HepG2 (cell line): ENCODE measurements around the gene DENND4A. TPM values are rescaled to one million over a fixed set of nuclear protein-coding genes. Genes with fewer than 3 reads are reported as not detected.
A peak's percentile ranks its signal among the peaks of the same experiment; 100 is the strongest.

Source experiments
- ARHGAP35 ChIP-seq: sonication (generic); formaldehyde crosslinking; IDR thresholded peaks from 2 replicates; pipeline ENCODE4 v1.9.0; 2022; ENCODE audit warnings: mild to moderate bottlenecking, inconsistent platforms, moderate library complexity, missing genetic modification reagents, borderline replicate concordance
- NCOA5 ChIP-seq: sonication (generic); formaldehyde crosslinking; IDR thresholded peaks from 2 replicates; pipeline ENCODE4 v1.4.0; 2020; ENCODE audit warnings: missing genetic modification reagents
- PHB2 ChIP-seq: fragments of 450-650 bp; IDR thresholded peaks from 2 replicates; pipeline ENCODE4 v1.6.1; 2018; ENCODE audit not compliant: partially characterized antibody
- PRDM10 ChIP-seq: sonication (generic); formaldehyde crosslinking; IDR thresholded peaks from 2 replicates; pipeline ENCODE4 v1.4.0; 2020; ENCODE audit warnings: low read depth, missing genetic modification reagents
- RBAK ChIP-seq: sonication (generic); formaldehyde crosslinking; IDR thresholded peaks from 2 replicates; pipeline ENCODE4 v1.5.1; 2020; ENCODE audit warnings: mild to moderate bottlenecking, missing genetic modification reagents
- SP140L ChIP-seq: sonication (generic); formaldehyde crosslinking; IDR thresholded peaks from 2 replicates; pipeline ENCODE4 v1.4.0; 2020; ENCODE audit warnings: missing genetic modification reagents, borderline replicate concordance
- YEATS4 ChIP-seq: sonication (generic); formaldehyde crosslinking; IDR thresholded peaks from 2 replicates; pipeline ENCODE4 v1.4.0; 2020; ENCODE audit warnings: missing genetic modification reagents, borderline replicate concordance
- ZNF256 ChIP-seq: sonication (generic); formaldehyde crosslinking; conservative IDR thresholded peaks from 2 replicates; pipeline ENCODE4 v1.4.0; 2020; ENCODE audit warnings: missing genetic modification reagents
- ZNF292 ChIP-seq: sonication (generic); formaldehyde crosslinking; IDR thresholded peaks from 2 replicates; pipeline ENCODE4 v1.8.1; 2022; ENCODE audit warnings: mild to moderate bottlenecking, low read depth, missing genetic modification reagents, borderline replicate concordance
- ZNF512B ChIP-seq: sonication (generic); formaldehyde crosslinking; IDR thresholded peaks from 2 replicates; pipeline ENCODE4 v1.5.1; 2020; ENCODE audit warnings: missing genetic modification reagents, mild to moderate bottlenecking, borderline replicate concordance
- ZNF629 ChIP-seq: sonication (generic); formaldehyde crosslinking; conservative IDR thresholded peaks from 2 replicates; pipeline ENCODE4 v1.5.0; 2020; ENCODE audit warnings: missing genetic modification reagents
- ZNF674 ChIP-seq: sonication (generic); formaldehyde crosslinking; IDR thresholded peaks from 2 replicates; pipeline ENCODE4 v1.5.0; 2020; ENCODE audit warnings: low read depth, mild to moderate bottlenecking, missing genetic modification reagents
- polyA plus RNA-seq, 8 experiments: library from polyadenylated mRNA; depleted of rRNA in 3 of 8; stranded (reverse) in 7 of 8; unstranded in 1 of 8; fragments of >200 nt; fragmentation: Illumina TruSeq in 4 of 8; extraction: Trizol in 4 of 8; gene quantifications; 2 replicates each; pipeline versions ENCODE4 v1.2.1 to v1.2.3, GENCODE V29; 2011 to 2016; ENCODE audit warnings: low read depth in 4 of 8, missing spikeins in 1 of 8, mixed read lengths in 1 of 8; ENCODE audit not compliant: insufficient read depth in 1 of 8
- total RNA-seq, 5 experiments: library from RNA; depleted of rRNA; stranded (reverse); fragments of >200 nt; fragmentation: Illumina TruSeq; extraction: Trizol; gene quantifications; 2 replicates each; pipeline ENCODE4 v1.2.3, GENCODE V29; 2016; ENCODE audit warnings: low read depth in 1 of 5
- TF ChIP-seq, protein P1 (sequence below): sonication (generic); formaldehyde crosslinking; IDR thresholded peaks from 2 replicates; pipeline ENCODE4 v1.8.0; 2023; ENCODE audit warnings: mild to moderate bottlenecking, missing genetic modification reagents
- TF ChIP-seq, protein P2 (sequence below), 2 experiments: IDR thresholded peaks; 2 replicates each; pipeline ENCODE4 v1.6.1; 2011 to 2012; ENCODE audit warnings: low read length in 2 of 2, borderline replicate concordance in 1 of 2, low read depth in 1 of 2, mild to moderate bottlenecking in 1 of 2, moderate library complexity in 1 of 2

Gene DENND4A
- total and polyA plus RNA-seq, 2 of the 13 experiments (the other 11 are each of a cell fraction or from before 2014, with no cell fraction given), result 13.2 to 18.6 TPM

GRCh38 chr15:65832549-65833364 lies 40.7 kb upstream of the DENND4A start (continued):
- no peak; the same call in 1 of the 2 replicates for TF ChIP-seq SP140L (CRISPR knock-in tag)
- TF ChIP-seq ZNF512B (CRISPR knock-in tag), result no peak
- TF ChIP-seq YEATS4, result peak; percentile 50; the same call in 1 of the 2 replicates
- TF ChIP-seq ZNF256 (CRISPR knock-in tag), result no peak; the same call in 1 of the 2 replicates
- TF ChIP-seq, protein P1, sequence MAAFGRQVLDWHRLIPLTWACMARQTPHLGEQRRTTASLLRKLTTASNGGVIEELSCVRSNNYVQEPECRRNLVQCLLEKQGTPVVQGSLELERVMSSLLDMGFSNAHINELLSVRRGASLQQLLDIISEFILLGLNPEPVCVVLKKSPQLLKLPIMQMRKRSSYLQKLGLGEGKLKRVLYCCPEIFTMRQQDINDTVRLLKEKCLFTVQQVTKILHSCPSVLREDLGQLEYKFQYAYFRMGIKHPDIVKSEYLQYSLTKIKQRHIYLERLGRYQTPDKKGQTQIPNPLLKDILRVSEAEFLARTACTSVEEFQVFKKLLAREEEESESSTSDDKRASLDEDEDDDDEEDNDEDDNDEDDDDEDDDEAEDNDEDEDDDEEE (CRISPR knock-in tag), result peak; percentile 59; the same call in 1 of the 2 replicates
- TF ChIP-seq, protein P2, sequence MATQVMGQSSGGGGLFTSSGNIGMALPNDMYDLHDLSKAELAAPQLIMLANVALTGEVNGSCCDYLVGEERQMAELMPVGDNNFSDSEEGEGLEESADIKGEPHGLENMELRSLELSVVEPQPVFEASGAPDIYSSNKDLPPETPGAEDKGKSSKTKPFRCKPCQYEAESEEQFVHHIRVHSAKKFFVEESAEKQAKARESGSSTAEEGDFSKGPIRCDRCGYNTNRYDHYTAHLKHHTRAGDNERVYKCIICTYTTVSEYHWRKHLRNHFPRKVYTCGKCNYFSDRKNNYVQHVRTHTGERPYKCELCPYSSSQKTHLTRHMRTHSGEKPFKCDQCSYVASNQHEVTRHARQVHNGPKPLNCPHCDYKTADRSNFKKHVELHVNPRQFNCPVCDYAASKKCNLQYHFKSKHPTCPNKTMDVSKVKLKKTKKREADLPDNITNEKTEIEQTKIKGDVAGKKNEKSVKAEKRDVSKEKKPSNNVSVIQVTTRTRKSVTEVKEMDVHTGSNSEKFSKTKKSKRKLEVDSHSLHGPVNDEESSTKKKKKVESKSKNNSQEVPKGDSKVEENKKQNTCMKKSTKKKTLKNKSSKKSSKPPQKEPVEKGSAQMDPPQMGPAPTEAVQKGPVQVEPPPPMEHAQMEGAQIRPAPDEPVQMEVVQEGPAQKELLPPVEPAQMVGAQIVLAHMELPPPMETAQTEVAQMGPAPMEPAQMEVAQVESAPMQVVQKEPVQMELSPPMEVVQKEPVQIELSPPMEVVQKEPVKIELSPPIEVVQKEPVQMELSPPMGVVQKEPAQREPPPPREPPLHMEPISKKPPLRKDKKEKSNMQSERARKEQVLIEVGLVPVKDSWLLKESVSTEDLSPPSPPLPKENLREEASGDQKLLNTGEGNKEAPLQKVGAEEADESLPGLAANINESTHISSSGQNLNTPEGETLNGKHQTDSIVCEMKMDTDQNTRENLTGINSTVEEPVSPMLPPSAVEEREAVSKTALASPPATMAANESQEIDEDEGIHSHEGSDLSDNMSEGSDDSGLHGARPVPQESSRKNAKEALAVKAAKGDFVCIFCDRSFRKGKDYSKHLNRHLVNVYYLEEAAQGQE (IDR thresholded peaks at IDR 0.05; ENCODE audit: borderline replicate concordance in 1 of 2, low read depth in 1 of 2, low read length in 2 of 2), result peak in 1 of 2 experiments; percentile 56; a peak in 1 of 4 replicates
- TF ChIP-seq ZNF292 (CRISPR knock-in tag), result peak; percentile 58; the same call in 1 of the 2 replicates
- no peak for TF ChIP-seq RBAK (CRISPR knock-in tag)
- TF ChIP-seq PRDM10 (CRISPR knock-in tag), result peak; percentile 87
- TF ChIP-seq ARHGAP35, result 0 out of 2 replicates have a peak, but pooled peaks have one; percentile 45
- no peak for TF ChIP-seq ZNF674 (CRISPR knock-in tag)
- no peak for TF ChIP-seq NCOA5
- no peak for TF ChIP-seq PHB2
- 0 out of 2 replicates have a peak, but pooled peaks have one; percentile 27 for TF ChIP-seq ZNF629 (CRISPR knock-in tag)
